ENCODE results near the gene ST13. TPM values are rescaled to one million over a fixed set of nuclear protein-coding genes. Genes with fewer than 3 reads are reported as not detected.

ST13 gene
- 143 TPM for total RNA-seq

- peak; percentile 96 to 98 for TF ChIP-seq POLR2AphosphoS5 (IDR thresholded peaks at IDR 0.05; ENCODE audit: insufficient read depth in 1 of 2, low read depth in 1 of 2)
- TF ChIP-seq CTCF (IDR thresholded peaks at IDR 0.05): peak in 1 of 3 experiments; percentile 22
- peak in 1 of 2 donors; percentile 84 for TF ChIP-seq POLR2A (IDR thresholded peaks at IDR 0.05)
- H3K4me1 ChIP-seq: peaks cover 56% of the 10 kb centered on the region
- intact Hi-C loops (cut with DNase I): no loop called here
- no peaks in the 10 kb centered on the region for H3K27me3 ChIP-seq
- DNase-seq (ENCODE audit: extremely low spot score in 2 of 2): peak; percentile 97 to 98
- H3K4me3 ChIP-seq: peak within 1 kb of the TSS; percentile 84 to 87
- H3K9me3 ChIP-seq: no peaks in the 10 kb centered on the region
- peaks cover 0 to 3% of the 10 kb centered on the region in 2 donors for H3K36me3 ChIP-seq
- peak within 1 kb of the TSS; percentile 100 for H3K27ac ChIP-seq
Measured at GRCh38 chr22:40856513-40857308, at the start of gene ST13, which contains the start of gene XPNPEP3. Gene ST13, minus strand, starts transcription at chr22:40856639. Its CDS starts 99 bp downstream, at chr22:40856540. Gene XPNPEP3, plus strand, starts transcription at chr22:40857148. Its CDS starts 34 bp downstream, at chr22:40857182.

GRCh38 chr22:40904101-40904500 is 47.7 kb upstream of the ST13 start:
- peaks cover 0 to under 1% of the 10 kb centered on the region in 2 donors for H3K36me3 ChIP-seq
- intact Hi-C loops (cut with DNase I): no loop called here
- no peaks in the 10 kb centered on the region for H3K4me1 ChIP-seq
- no peaks in the 10 kb centered on the region for H3K27me3 ChIP-seq
- no peaks in the 10 kb centered on the region for H3K9me3 ChIP-seq
- no peak for DNase-seq (ENCODE audit: extremely low spot score in 2 of 2)
- no peak overlapping the region for H3K4me3 ChIP-seq
- H3K27ac ChIP-seq: no peak overlapping the region
- TF ChIP-seq POLR2A (IDR thresholded peaks at IDR 0.05): no peak
- no peak for TF ChIP-seq CTCF (IDR thresholded peaks at IDR 0.05)
- TF ChIP-seq POLR2AphosphoS5 (IDR thresholded peaks at IDR 0.05; ENCODE audit: insufficient read depth in 1 of 2, low read depth in 1 of 2): no peak

GRCh38 chr22:40898850-40899357 is 42.5 kb upstream of the ST13 start:
- no peak for DNase-seq (ENCODE audit: extremely low spot score in 2 of 2)
- H3K9me3 ChIP-seq: no peaks in the 10 kb centered on the region
- intact Hi-C loops (cut with DNase I): no loop called here
- peak in 1 of 2 donors; percentile 47 for TF ChIP-seq POLR2AphosphoS5 (IDR thresholded peaks at IDR 0.05; ENCODE audit: insufficient read depth in 1 of 2, low read depth in 1 of 2)
- TF ChIP-seq CTCF (IDR thresholded peaks at IDR 0.05): peak in 2 of 3 experiments; percentile 14 to 49
- TF ChIP-seq POLR2A (IDR thresholded peaks at IDR 0.05): no peak
- H3K27me3 ChIP-seq: no peaks in the 10 kb centered on the region
- no peaks in the 10 kb centered on the region for H3K4me1 ChIP-seq
- no peaks in the 10 kb centered on the region for H3K36me3 ChIP-seq
- no peak overlapping the region for H3K27ac ChIP-seq
- no peak overlapping the region for H3K4me3 ChIP-seq

- intact Hi-C loops (cut with DNase I): no loop called here
- no peaks in the 10 kb centered on the region for H3K9me3 ChIP-seq
- H3K4me1 ChIP-seq: no peaks in the 10 kb centered on the region
- no peaks in the 10 kb centered on the region for H3K27me3 ChIP-seq
- no peak overlapping the region for H3K4me3 ChIP-seq
- no peak for DNase-seq (ENCODE audit: extremely low spot score in 2 of 2)
- H3K27ac ChIP-seq: no peak overlapping the region
- H3K36me3 ChIP-seq: peaks cover 0 to 3% of the 10 kb centered on the region in 2 donors
- TF ChIP-seq POLR2A (IDR thresholded peaks at IDR 0.05): no peak
- TF ChIP-seq POLR2AphosphoS5 (IDR thresholded peaks at IDR 0.05; ENCODE audit: insufficient read depth in 1 of 2, low read depth in 1 of 2): no peak
- TF ChIP-seq CTCF (IDR thresholded peaks at IDR 0.05): no peak
Measured at GRCh38 chr22:40894417-40894816, 38.0 kb upstream of the ST13 start.

DNA sequence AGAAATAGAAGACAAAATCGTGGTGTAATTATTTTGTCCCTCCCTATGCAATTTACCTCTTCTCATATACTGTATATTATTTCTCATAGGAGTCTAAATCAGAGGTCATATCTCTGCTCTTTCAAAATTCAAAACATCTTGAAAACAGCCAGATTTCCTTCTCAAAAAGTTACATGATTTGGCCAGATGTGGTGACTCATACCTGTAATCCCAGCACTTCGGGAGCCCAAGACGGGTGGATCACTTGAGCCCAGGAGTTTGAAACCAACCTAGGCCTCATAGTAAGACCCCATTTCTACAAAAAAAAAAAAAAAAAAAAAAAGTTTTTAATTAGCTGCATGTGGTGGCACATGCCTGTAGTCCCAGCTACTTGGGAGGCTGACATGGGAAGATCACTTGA is 34.4 kb upstream of the ST13 start:
- DNase-seq (ENCODE audit: extremely low spot score in 2 of 2): no peak
- peaks cover 0 to 22% of the 10 kb centered on the region in 2 donors for H3K36me3 ChIP-seq
- intact Hi-C loops (cut with DNase I): no loop called here

More for the DNA sequence above, 34.4 kb upstream of the ST13 start:
- H3K27me3 ChIP-seq: no peaks in the 10 kb centered on the region
- no peaks in the 10 kb centered on the region for H3K9me3 ChIP-seq
- no peak overlapping the region for H3K4me3 ChIP-seq
- H3K4me1 ChIP-seq: no peaks in the 10 kb centered on the region
- H3K27ac ChIP-seq: no peak overlapping the region
- TF ChIP-seq POLR2AphosphoS5 (IDR thresholded peaks at IDR 0.05; ENCODE audit: insufficient read depth in 1 of 2, low read depth in 1 of 2): no peak
- no peak for TF ChIP-seq CTCF (IDR thresholded peaks at IDR 0.05)
- no peak for TF ChIP-seq POLR2A (IDR thresholded peaks at IDR 0.05)

Measured in vagina (tissue), 2 donors.